Epithelial cell of proximal tubule (primary cell): ENCODE results near the gene PTMA. TPM values are rescaled to one million over a fixed set of nuclear protein-coding genes. Genes with fewer than 3 reads are reported as not detected.

Experiments
- DNase-seq: peaks from one replicate; pipeline ENCODE4 v3.0.0-alpha.2; 2011; ENCODE audit warnings: low read depth
- H3K4me3 ChIP-seq: 2 replicates; pipeline ENCODE4 v1.5.1; 2011; ENCODE audit warnings: low read depth, mild to moderate bottlenecking, low read length
- CTCF ChIP-seq: conservative IDR thresholded peaks from 2 replicates; pipeline ENCODE4 v1.5.1; 2012; ENCODE audit warnings: low read depth, mild to moderate bottlenecking, low read length
- total RNA-seq: library from RNA; depleted of rRNA; stranded (reverse); fragments of >200 nt; gene quantifications from 2 replicates; pipeline ENCODE4 v1.2.3, GENCODE V29; 2015

Gene PTMA
- total RNA-seq, 1 donor from 2014 or later = 2,011 TPM

- no peak for DNase-seq
- TF ChIP-seq CTCF = no peak
- no peak overlapping the region for H3K4me3 ChIP-seq
Observed at GRCh38 chr2:231689124-231689893, 19.0 kb upstream of the PTMA start.

- no peak for DNase-seq
- no peak for TF ChIP-seq CTCF
Observed at GRCh38 chr2:231691251-231691772, 17.0 kb upstream of the PTMA start.

GRCh38 chr2:231692847-231693246 lies 15.5 kb upstream of the PTMA start:
- DNase-seq = no peak
- no peak for TF ChIP-seq CTCF

More at GRCh38 chr2:231691251-231691772, 17.0 kb upstream of the PTMA start:
- H3K4me3 ChIP-seq = no peak overlapping the region

GRCh38 chr2:231693956-231694355 lies 14.4 kb upstream of the PTMA start:
- H3K4me3 ChIP-seq = no peak overlapping the region
- DNase-seq = no peak
- no peak for TF ChIP-seq CTCF

More at GRCh38 chr2:231692847-231693246, 15.5 kb upstream of the PTMA start:
- H3K4me3 ChIP-seq = no peak overlapping the region

- no peak for TF ChIP-seq CTCF
- H3K4me3 ChIP-seq = no peak overlapping the region
- DNase-seq = no peak
Observed at GRCh38 chr2:231696004-231696367, 12.3 kb upstream of the PTMA start.

- TF ChIP-seq CTCF = no peak
- no peak overlapping the region for H3K4me3 ChIP-seq
- no peak for DNase-seq
Observed at GRCh38 chr2:231699006-231699405, 9.3 kb upstream of the PTMA start.
